ENCODE results near the gene CUL9.

The CUL9 gene

DNA sequence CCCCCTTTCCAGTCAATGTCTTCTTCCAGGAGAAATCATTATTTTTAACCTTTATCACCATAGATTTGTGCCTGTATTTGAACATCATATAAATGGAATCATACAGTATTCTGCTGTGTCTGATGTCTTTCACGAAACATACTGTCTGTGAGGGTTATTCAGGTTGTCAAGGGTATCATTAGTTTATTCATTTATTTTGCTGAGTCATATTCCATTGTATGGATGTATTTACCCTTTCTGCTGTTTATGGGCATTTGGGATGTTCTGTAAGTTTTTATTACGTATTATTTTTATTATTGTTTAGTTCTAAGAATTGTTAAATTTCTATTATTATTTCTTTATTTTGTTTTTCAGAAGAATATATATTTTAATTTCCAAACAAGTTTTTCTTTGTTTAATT, 25.3 kb downstream of the CUL9 start:
- DNase-seq (ENCODE audit: extremely low read depth, low read depth), result no peak
- H3K4me3 ChIP-seq (replicated peaks; ENCODE audit: low read depth, low read length), result no peak overlapping the region
- TF ChIP-seq, protein P1, sequence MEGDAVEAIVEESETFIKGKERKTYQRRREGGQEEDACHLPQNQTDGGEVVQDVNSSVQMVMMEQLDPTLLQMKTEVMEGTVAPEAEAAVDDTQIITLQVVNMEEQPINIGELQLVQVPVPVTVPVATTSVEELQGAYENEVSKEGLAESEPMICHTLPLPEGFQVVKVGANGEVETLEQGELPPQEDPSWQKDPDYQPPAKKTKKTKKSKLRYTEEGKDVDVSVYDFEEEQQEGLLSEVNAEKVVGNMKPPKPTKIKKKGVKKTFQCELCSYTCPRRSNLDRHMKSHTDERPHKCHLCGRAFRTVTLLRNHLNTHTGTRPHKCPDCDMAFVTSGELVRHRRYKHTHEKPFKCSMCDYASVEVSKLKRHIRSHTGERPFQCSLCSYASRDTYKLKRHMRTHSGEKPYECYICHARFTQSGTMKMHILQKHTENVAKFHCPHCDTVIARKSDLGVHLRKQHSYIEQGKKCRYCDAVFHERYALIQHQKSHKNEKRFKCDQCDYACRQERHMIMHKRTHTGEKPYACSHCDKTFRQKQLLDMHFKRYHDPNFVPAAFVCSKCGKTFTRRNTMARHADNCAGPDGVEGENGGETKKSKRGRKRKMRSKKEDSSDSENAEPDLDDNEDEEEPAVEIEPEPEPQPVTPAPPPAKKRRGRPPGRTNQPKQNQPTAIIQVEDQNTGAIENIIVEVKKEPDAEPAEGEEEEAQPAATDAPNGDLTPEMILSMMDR (IDR thresholded peaks at IDR 0.05; ENCODE audit: low read depth, low read length, missing control alignments), result no peak

DNA sequence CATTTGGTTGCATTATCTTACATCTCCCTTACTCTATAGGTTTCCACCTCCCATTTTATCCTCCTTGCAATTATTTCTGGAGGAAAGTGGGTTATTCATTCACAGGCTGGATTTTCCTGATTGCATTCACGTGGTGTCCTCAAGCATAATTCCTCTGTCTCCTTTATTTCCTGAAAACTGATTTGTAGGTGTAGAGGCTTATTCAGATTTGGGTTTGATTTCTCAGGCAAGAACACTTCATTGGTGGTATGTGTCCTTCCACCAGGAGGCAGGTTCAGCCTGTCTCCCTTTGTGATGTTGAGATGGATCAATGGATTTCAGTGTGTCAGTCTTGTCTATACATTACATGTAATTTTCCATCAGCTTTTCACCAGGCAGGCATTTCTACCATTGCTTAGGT, 30.0 kb downstream of the CUL9 start:
- no peak for DNase-seq (ENCODE audit: extremely low read depth, low read depth)

DNA sequence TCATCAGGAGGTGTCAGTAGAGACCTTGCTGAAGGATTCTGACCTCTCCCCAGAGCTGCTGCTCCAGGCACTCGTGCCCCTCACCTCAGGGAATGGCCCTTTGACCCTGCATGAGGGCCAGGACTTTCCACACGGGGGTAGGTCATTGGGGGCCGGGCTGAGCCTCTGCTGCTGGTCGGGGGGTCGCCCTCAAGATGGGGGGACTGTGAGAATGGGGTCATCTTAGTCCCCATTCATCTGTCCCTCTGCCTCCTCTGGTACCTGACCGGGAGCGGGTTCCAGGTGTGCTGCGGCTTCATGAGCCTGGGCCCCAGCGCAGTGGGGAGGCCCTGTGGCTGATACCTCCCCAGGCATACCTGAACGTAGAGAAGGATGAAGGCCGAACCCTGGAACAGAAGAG, 31.4 kb downstream of the CUL9 start:
- TF ChIP-seq, protein P1 (IDR thresholded peaks at IDR 0.05; ENCODE audit: low read depth, low read length, missing control alignments), result no peak
- H3K4me3 ChIP-seq (replicated peaks; ENCODE audit: low read depth, low read length), result no peak overlapping the region
- DNase-seq (ENCODE audit: extremely low read depth, low read depth), result no peak

More for the DNA sequence above, 30.0 kb downstream of the CUL9 start:
- TF ChIP-seq, protein P1 (IDR thresholded peaks at IDR 0.05; ENCODE audit: low read depth, low read length, missing control alignments), result no peak
- H3K4me3 ChIP-seq (replicated peaks; ENCODE audit: low read depth, low read length), result no peak overlapping the region

DNA sequence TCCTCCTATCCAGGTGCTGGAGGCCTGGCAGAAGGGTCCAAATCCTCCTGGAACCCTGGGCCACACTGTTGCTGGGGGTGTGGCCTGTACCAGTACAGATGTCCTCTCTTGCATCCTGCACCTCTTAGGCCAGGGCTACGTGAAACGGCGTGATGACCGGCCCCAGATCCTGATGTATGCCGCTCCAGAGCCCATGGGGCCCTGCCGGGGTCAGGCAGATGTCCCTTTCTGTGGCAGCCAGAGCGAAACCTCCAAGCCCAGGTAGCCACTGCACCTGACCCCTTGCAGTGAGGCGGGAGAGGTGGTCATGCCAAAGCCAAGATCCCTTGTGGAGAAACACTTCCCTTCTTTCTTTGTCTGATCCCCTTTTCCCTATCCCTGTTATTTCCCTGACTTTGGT, 33.1 kb downstream of the CUL9 start:
- DNase-seq (ENCODE audit: extremely low read depth, low read depth), result no peak
- TF ChIP-seq, protein P1 (IDR thresholded peaks at IDR 0.05; ENCODE audit: low read depth, low read length, missing control alignments), result no peak
- H3K4me3 ChIP-seq (replicated peaks; ENCODE audit: low read depth, low read length), result no peak overlapping the region

DNA sequence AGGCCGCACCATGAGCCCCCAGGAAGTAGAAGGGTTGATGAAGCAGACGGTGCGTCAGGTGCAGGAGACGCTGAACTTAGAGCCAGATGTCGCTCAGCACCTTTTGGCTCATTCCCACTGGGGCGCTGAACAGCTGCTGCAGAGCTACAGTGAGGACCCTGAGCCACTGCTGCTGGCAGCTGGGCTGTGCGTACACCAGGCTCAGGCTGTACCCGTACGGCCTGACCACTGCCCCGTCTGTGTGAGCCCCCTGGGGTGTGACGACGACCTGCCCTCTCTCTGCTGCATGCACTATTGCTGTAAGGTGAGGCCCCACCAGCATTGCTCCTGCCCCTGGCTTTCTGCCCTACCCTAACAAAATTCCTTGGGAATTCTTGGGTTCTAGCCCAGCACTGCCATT, 34.2 kb downstream of the CUL9 start:
- DNase-seq (ENCODE audit: extremely low read depth, low read depth), result no peak
- TF ChIP-seq, protein P1 (IDR thresholded peaks at IDR 0.05; ENCODE audit: low read depth, low read length, missing control alignments), result no peak

DNA sequence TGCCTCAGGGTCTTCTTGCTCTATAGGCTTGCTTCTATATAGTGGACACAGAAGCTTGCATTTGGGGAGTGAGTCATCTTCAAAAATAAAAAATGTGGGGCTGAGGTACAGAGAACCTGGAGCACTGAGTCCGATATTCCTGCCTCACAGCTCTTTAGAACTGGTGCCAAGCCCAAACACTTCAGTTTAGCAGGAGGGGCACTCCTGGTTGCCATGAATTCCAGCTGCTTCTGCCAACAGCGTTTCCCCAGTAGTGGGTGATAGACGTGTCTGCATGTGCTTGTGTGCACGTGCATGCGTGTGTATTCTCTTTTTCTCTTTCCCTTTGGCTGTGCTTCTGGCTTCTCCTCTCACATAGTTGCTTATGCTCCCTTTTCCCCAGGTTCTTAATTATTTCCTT, 35.4 kb downstream of the CUL9 start:
- TF ChIP-seq, protein P1 (IDR thresholded peaks at IDR 0.05; ENCODE audit: low read depth, low read length, missing control alignments), result no peak
- no peak for DNase-seq (ENCODE audit: extremely low read depth, low read depth)
- H3K4me3 ChIP-seq (replicated peaks; ENCODE audit: low read depth, low read length), result no peak overlapping the region

More for the DNA sequence above, 34.2 kb downstream of the CUL9 start:
- H3K4me3 ChIP-seq (replicated peaks; ENCODE audit: low read depth, low read length), result no peak overlapping the region

DNA sequence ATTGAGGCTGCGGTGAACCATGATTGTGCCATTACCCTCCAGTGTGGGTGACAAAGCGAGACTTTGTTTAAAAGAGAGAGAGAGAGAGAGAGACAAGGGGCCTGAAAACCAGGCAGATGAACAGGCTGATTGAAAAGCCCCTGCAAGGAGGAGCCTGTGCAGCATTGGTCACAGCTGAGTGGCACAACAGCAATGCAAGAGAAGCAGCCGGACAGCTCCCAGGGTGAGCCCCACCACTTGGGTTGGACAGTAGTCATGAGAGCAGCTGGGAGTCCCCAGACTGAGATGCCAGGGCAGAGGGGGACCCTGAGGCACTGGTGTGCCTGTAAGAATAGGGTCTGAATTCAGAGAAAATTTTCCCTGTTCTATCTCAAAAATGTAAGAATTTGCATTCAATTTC, 37.1 kb downstream of the CUL9 start:
- no peak overlapping the region for H3K4me3 ChIP-seq (replicated peaks; ENCODE audit: low read depth, low read length)
- TF ChIP-seq, protein P1 (IDR thresholded peaks at IDR 0.05; ENCODE audit: low read depth, low read length, missing control alignments), result no peak
- no peak for DNase-seq (ENCODE audit: extremely low read depth, low read depth)
